ENCODE results near the gene SLC2A4RG. TPM values are rescaled to one million over a fixed set of nuclear protein-coding genes. Genes with fewer than 3 reads are reported as not detected.

The SLC2A4RG gene
- total RNA-seq, 4 donors from 2014 or later, result 36.5 to 98.7 (median 59.9) TPM

GRCh38 chr20:63745961-63746731 is 6.6 kb downstream of the SLC2A4RG start:
- peaks cover 0 to 21% (median 9%) of the 10 kb centered on the region in 3 donors for H3K4me1 ChIP-seq
- ATAC-seq, result no peak
- H3K9me3 ChIP-seq, result no peaks in the 10 kb centered on the region
- no peak for TF ChIP-seq POLR2A (IDR thresholded peaks at IDR 0.05)
- TF ChIP-seq POLR2AphosphoS5 (IDR thresholded peaks at IDR 0.05), result no peak
- no peak for TF ChIP-seq CTCF (IDR thresholded peaks at IDR 0.05)
- TF ChIP-seq EP300 (IDR thresholded peaks at IDR 0.05), result no peak
- H3K27me3 ChIP-seq, result no peaks in the 10 kb centered on the region
- H3K4me3 ChIP-seq, result no peak overlapping the region
- WGBS, 2 donors (ENCODE audit: low coverage in 1 of 2), result 82% methylated on average over 11 of the region's 26 CpGs; no CpG with 5 or more reads in 1 of the 2 donors
- H3K27ac ChIP-seq, result no peak overlapping the region
- H3K36me3 ChIP-seq, result peaks cover 0 to 58% of the 10 kb centered on the region in 2 donors

GRCh38 chr20:63746751-63747315 is 7.3 kb downstream of the SLC2A4RG start:
- TF ChIP-seq POLR2A (IDR thresholded peaks at IDR 0.05), result no peak
- TF ChIP-seq CTCF (IDR thresholded peaks at IDR 0.05), result no peak
- TF ChIP-seq POLR2AphosphoS5 (IDR thresholded peaks at IDR 0.05), result no peak
- TF ChIP-seq EP300 (IDR thresholded peaks at IDR 0.05), result no peak
- no peaks in the 10 kb centered on the region for H3K27me3 ChIP-seq
- H3K9me3 ChIP-seq, result no peaks in the 10 kb centered on the region
- no peak overlapping the region for H3K4me3 ChIP-seq
- peaks cover 0 to 53% of the 10 kb centered on the region in 2 donors for H3K36me3 ChIP-seq
- H3K27ac ChIP-seq, result no peak overlapping the region
- no peak for ATAC-seq
- peaks cover 0 to 14% (median 2%) of the 10 kb centered on the region in 3 donors for H3K4me1 ChIP-seq
- no CpG with 5 or more reads among the region's 47 CpGs for WGBS, 2 donors (ENCODE audit: low coverage in 1 of 2)

GRCh38 chr20:63747622-63748069 is 8.1 kb downstream of the SLC2A4RG start:
- Histone ChIP-seq H3K36me3 (peaks cover 0 to 53% of the 10 kb centered on the region in 2 donors), H3K27me3 (no peaks in the 10 kb centered on the region), H3K4me3 (no peak overlapping the region), H3K4me1 (peaks cover 0 to 6% (median 0%) of the 10 kb centered on the region in 3 donors), H3K27ac (no peak overlapping the region), H3K9me3 (no peaks in the 10 kb centered on the region)
- TF ChIP-seq POLR2AphosphoS5 (IDR thresholded peaks at IDR 0.05) (no peak), POLR2A (IDR thresholded peaks at IDR 0.05) (no peak), EP300 (IDR thresholded peaks at IDR 0.05) (no peak), CTCF (IDR thresholded peaks at IDR 0.05) (no peak)
- 100% methylated on average over 1 of the region's 13 CpGs for WGBS, 2 donors (ENCODE audit: low coverage in 1 of 2)
- no peak for ATAC-seq

- H3K4me1 ChIP-seq, result no peaks in the 10 kb centered on the region
- H3K4me3 ChIP-seq, result no peak overlapping the region
- H3K9me3 ChIP-seq, result no peaks in the 10 kb centered on the region
- ATAC-seq, result no peak
- TF ChIP-seq EP300 (IDR thresholded peaks at IDR 0.05), result no peak
- TF ChIP-seq CTCF (IDR thresholded peaks at IDR 0.05), result no peak
- no peak for TF ChIP-seq POLR2AphosphoS5 (IDR thresholded peaks at IDR 0.05)
- TF ChIP-seq POLR2A (IDR thresholded peaks at IDR 0.05), result no peak
- no peak overlapping the region for H3K27ac ChIP-seq
- H3K36me3 ChIP-seq, result peaks cover 0 to 47% of the 10 kb centered on the region in 2 donors
- no peaks in the 10 kb centered on the region for H3K27me3 ChIP-seq
- no CpG with 5 or more reads among the region's 20 CpGs for WGBS, 2 donors (ENCODE audit: low coverage in 1 of 2)
These were observed 8.7 kb downstream of the SLC2A4RG start for GRCh38 chr20:63748070-63748933.
